HG03432 (cell line): ENCODE results near the gene FN3K.
"Not testable (repeated sequence)": the region's sequence is repeated elsewhere in the genome, so short reads cannot be mapped to it uniquely, and the experiment has no call there.

Experiments
- ATAC-seq: cut with Tn5 transposase; IDR thresholded peaks from one replicate; pipeline ENCODE4 v1.9.1; 2021; ENCODE audit warnings: mild to moderate bottlenecking, moderate library complexity; ENCODE audit not compliant: unreplicated experiment

Gene FN3K

GRCh38 chr17:82772026-82772425, 36.6 kb downstream of the FN3K start:
- no peak for ATAC-seq

- not testable (repeated sequence) for ATAC-seq
These were observed 39.0 kb downstream of the FN3K start for GRCh38 chr17:82774456-82774855.

GRCh38 chr17:82775001-82775823, 39.8 kb downstream of the FN3K start:
- ATAC-seq: no peak

DNA sequence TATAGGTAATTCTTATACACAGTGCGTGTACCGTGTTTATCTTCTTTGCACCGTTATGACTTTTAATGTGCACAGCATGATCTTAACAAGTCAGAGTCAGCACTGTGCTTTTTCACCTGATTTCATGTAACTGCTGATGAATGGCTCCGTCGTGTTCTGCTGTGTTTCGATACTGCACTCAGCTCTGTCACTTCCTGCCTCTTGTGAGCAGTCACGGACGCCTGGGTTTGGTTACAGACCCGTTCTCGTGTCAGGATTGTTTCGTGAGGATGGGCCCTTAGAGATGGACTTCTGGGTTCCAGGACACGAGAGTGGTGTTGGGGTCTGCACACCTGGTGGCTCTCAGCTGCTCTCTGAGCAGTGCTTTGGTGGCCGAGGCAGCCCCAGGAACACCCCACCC, 41.0 kb downstream of the FN3K start:
- no peak for ATAC-seq

DNA sequence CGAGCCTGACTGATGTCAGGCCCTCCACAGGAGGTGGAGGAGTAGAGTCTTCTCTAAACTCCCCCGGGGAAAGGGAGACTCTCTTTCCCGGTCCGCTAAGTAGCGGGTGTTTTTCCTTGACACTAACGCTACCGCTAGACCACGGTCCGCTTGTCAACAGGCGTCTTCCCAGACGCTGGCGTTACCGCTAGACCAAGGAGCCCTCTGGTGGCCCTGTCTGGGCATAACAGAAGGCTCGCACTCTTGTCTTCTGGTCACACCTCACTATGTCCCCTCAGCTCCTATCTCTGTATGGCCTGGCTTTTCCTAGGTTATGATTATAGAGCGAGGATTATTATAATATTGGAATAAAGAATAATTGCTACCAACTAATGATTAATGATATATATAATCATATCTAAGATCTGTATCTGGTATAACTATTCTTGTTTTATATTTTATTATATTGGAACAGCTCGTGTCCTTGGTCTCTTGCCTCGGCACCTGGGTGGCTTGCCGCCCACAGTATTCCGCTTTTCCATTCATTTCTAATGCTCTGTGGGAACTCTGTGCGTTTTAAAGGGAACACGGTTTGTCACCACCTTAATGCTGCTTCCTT, 42.5 kb downstream of the FN3K start:
- not testable (repeated sequence) for ATAC-seq

DNA sequence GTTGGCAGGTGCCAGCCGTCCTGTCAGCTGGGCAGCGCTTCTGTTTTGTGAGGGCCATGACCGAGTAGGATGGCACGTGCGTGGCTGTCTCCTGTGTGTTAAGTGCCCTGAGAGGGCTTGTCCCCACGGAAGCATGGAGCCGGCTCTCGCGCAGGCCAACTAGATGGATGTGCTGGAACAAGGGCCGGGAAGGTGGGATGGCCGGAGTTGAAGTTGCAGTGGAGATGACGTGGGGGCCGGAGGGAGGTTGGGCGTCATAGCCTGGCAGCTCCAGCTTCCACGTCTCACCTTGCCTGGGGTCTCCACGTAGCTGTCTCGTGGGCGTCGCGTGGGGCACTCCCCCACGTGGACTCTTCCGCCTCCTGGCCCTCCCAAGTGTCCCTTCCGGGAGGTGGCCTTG, 44.1 kb downstream of the FN3K start:
- no peak for ATAC-seq

DNA sequence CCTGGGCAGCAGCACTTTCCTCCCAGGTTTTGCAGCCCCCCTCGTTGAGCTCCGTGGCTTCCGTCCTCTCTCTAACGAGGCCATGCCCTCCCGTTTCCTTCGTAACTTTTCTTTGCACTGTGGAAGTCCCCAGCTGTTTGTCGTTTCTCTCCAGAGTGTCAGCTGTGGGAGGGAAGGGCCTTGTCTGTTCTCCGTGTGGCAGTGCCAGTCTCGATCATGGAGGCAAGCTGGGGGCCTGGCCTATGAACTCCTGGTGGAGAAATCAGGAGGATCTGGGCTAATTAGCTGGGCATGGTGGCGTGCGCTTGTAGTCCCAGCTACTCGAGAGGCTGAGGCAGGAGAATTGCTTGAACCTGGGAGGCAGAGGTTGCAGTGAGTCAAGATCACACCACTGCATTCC, 44.8 kb downstream of the FN3K start:
- ATAC-seq: no peak

- no peak for ATAC-seq
These were observed 45.8 kb downstream of the FN3K start for GRCh38 chr17:82780971-82781893.

GRCh38 chr17:82781894-82782274, 46.5 kb downstream of the FN3K start:
- no peak for ATAC-seq

DNA sequence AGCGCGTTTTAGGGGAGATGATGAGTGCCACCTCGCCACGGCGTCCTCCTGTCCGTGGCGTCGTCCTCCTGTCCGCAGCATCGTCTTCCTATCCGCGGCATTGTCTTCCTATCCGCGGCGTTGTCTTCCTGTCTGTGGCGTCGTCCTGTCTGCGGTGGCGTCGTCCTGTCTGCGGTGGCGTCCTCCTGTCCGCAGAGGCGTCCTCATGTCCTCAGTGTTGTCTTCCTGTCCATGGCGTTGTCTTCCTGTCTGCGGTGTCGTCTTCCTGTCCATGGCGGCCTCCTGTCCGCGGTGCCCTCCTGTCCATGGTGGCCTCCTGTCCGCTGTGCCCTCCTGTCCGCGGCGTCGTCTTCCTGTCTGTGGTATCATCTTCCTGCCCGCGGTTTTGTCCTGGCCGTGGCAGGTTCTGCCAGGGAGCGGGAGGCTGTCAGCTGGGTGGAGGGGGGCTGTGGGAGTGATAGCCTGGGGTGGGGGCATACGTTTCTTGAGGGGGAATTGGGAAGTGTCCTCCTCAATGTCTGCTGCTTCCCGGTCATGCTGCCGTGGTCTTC, 47.3 kb downstream of the FN3K start:
- ATAC-seq: no peak

DNA sequence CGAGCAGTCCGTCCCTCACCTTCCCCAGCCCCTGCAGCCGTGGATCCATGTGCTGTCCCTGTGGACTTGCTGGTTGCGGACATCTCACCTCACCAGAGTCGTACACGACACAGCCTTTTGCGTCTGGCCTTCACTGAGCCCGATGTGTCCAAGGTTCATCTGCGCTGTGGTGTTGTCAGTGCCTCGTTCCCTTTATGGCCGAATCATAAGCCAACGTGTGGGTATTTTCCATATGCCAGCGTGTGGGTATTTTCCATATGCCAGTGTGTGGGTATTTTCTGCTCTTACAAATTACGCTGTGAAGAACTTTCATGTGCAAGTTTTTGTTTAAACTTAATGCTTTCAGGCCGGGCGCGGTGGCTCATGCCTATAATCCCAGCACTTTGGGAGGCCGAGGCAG, 48.1 kb downstream of the FN3K start:
- no peak for ATAC-seq

- ATAC-seq: not testable (repeated sequence)
These were observed 50.2 kb downstream of the FN3K start for GRCh38 chr17:82785581-82785980.

DNA sequence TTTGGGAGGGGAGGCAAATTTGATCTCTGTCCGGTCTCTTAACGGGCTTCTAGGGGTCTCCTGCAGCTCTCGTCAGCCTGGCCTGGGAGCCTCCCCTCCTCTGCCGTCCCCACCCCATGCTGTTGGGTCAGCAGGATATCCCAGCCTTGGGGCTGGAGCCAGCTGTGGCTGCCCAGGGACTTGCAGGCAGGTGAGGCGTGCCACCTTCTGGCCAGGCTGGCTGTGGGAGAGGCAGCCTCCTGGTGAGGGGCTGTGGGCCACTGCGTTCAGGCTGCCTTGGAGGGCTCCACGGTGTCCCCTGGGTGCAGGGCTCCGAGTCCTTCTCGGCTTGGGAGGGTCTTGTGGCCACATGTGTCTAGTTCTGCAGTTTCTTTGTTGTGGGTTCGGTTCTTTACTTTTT, 51.0 kb downstream of the FN3K start:
- ATAC-seq: no peak

DNA sequence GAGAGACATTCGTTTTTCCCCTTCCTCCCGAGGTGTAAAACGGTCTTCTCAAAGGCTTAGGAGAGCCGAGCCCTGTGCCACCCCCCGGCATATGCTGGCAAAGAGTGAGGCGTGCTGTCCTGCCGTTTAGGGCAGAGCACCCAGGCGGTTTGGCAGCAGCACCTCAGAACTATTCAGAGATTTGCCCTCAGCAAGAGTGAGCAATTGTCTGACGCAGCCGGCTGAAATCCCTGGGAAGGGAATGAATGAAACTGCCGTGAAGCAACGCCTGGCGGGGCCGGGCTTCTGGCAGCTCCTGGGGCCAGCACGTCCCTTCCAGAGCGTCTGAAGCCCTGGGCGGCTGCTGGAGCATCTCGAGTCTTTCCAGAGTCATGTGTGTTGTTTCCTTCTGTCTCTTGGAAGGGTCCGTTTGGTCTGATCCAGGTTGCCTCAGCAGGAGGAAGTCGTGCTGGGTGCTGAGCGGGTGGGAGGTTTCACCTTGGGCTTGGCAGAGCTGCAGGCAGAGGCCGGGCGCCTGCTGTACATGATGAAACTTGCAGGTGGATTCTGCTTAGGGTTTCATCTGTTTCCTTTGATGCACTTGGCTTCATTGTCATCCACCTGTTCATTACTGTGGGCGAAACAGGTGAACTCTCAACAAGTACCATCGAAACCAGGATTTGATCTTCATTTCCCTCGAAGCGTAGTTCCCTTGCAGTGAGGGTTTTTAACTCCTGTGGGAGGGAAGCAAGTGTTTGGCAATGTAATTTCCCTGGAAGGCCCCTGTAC, 51.9 kb downstream of the FN3K start:
- no peak for ATAC-seq

DNA sequence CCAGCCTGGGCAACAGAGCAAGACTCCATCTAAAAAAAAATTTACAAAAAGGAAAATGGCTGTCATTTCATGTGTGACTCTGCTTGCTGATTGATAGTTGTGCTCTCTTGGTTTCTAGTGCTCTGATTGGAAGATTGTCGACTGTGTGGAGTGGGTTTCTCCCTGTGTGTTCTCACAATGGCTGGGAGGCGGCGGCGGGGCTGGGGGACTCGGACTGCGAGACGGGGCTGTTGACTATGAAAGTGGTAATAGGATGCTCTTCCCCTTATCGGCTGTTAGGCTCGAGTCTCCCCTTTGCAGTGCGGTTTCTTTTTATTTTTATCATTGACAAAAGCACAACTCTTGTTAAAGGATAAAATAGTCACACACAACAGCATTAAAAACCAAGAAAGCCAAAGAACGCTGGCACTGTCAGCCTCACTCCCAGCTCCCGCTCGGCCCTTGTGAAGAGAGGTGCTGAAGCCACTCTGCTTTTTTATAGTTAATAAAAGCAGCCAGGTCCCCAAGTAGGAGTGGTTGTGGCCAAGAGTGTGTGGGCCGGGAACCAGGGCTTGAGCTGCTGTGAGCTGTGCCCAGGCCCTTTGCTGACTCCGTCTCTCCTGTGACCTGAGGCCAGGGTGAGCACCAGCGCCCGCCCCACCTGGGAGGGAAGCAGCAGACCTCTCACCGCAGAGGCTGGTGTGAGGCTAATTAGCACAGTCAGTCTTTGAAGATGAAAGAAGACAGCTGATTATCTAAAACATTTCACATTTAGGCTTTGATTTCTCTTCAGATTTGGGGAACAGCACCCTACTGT, 53.0 kb downstream of the FN3K start:
- no peak for ATAC-seq

DNA sequence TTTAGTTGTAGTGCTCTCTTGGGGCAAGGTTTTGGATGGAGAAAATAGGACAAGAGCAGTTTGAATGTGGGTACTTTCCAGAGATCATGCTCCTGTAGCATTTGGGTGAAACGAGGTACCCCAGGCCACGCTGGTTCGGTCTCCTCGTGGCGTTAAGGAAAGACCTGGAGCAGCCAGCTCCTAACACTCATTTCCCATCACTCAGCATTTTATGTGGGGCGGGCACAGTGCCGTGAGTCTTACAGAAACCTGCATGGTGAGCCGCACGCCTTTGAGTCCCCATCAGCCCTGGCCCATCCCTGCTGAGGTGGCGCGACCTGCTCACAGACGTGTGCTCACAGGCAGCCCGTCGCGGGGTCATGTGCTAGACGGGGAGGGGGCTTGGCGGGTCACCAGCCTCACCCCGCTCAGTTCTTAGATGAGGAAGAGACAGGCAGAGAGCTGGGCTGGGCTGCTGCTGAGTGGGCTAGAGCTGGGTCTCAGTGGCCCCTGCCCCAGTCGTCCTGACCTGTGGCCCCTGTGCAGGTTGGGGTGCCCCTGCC, 53.7 kb downstream of the FN3K start:
- no peak for ATAC-seq

- ATAC-seq: no peak
These were observed 54.4 kb downstream of the FN3K start for GRCh38 chr17:82789806-82790205.

- ATAC-seq: no peak
These were observed 55.0 kb downstream of the FN3K start for GRCh38 chr17:82790391-82790790.

GRCh38 chr17:82791532-82791931, 56.1 kb downstream of the FN3K start:
- ATAC-seq: no peak
